HG03469 (cell line): ENCODE data around the gene IGFN1.

Source experiments
- ATAC-seq: cut with Tn5 transposase; IDR thresholded peaks from one replicate; pipeline ENCODE4 v1.9.1; 2021; ENCODE audit warnings: mild to moderate bottlenecking, moderate library complexity, moderate number of reproducible peaks; ENCODE audit not compliant: unreplicated experiment

Gene IGFN1

GRCh38 chr1:201215531-201216357, 25.1 kb downstream of the IGFN1 start:
- ATAC-seq = no peak

GRCh38 chr1:201216395-201217085, 25.9 kb downstream of the IGFN1 start:
- no peak for ATAC-seq

GRCh38 chr1:201217146-201217545, 26.5 kb downstream of the IGFN1 start:
- ATAC-seq = no peak

- ATAC-seq = no peak
Observed at GRCh38 chr1:201217851-201218250, 27.2 kb downstream of the IGFN1 start.

GRCh38 chr1:201218409-201218808, 27.8 kb downstream of the IGFN1 start:
- ATAC-seq = no peak

- no peak for ATAC-seq
Observed at GRCh38 chr1:201219481-201220387, 29.1 kb downstream of the IGFN1 start.

- no peak for ATAC-seq
Observed at GRCh38 chr1:201220388-201220715, 29.7 kb downstream of the IGFN1 start.

DNA sequence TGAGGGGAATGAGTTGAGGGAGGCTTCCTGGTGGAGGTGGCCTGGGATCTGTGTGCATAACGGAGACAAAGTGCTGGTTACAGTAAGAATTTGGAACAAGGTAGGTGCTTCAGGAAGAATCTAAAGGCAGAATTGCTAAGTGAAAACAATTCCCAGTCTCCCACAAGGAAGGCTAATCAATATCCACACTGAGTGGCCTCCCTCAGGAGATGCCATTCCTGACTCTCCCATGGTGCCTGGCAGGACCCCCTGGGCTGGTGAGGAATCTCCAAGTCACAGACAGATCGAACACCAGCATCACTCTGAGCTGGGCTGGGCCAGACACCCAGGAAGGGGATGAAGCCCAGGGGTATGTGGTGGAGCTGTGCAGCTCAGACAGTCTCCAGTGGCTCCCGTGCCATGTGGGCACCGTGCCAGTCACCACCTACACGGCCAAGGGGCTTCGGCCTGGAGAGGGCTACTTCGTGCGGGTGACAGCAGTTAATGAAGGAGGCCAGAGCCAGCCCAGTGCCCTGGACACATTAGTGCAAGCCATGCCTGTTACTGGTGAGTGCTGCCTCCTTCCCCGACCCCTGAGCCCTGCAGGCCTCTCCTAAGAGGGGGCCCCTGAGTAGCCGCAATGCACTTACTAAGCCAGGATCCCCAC, 30.7 kb downstream of the IGFN1 start:
- ATAC-seq = no peak

GRCh38 chr1:201222125-201222524, 31.5 kb downstream of the IGFN1 start:
- no peak for ATAC-seq

DNA sequence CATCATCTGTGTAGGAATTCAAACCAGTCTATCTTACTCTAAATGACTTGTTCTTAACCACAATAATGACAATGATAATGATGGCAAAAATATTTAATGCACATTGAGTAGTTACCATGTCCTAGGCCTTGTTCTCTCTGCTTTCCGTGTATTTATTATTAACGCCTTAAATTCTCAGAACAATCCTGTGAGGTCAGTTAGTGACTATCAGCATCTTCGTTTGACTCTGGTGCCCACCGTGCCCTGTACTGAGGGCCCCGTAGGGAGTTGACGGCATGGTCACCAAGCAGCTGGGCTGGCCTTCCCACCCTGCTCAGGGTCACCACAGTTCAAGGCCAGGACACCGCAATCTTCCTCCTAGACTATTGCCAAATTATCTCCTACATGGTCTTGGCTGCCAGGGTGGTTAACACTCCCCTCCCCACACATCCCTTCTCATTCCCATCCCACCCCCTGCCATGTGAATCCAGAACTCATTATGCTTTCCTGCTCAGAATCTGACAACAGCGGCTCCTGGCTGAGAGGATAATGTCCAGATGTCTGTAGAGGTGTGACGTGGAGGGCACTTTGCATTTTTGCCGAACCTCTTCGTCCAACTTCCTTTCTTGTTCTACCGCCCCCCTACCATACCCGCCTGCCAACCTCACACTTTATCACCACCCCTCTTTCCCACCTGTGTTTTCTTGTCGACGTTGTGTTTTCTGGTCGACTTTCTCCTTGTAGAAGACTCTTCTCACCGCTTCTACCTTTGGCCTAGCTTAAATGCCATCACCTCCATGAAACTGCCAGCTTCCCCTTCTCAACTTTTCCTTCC, 33.4 kb downstream of the IGFN1 start:
- ATAC-seq = no peak

DNA sequence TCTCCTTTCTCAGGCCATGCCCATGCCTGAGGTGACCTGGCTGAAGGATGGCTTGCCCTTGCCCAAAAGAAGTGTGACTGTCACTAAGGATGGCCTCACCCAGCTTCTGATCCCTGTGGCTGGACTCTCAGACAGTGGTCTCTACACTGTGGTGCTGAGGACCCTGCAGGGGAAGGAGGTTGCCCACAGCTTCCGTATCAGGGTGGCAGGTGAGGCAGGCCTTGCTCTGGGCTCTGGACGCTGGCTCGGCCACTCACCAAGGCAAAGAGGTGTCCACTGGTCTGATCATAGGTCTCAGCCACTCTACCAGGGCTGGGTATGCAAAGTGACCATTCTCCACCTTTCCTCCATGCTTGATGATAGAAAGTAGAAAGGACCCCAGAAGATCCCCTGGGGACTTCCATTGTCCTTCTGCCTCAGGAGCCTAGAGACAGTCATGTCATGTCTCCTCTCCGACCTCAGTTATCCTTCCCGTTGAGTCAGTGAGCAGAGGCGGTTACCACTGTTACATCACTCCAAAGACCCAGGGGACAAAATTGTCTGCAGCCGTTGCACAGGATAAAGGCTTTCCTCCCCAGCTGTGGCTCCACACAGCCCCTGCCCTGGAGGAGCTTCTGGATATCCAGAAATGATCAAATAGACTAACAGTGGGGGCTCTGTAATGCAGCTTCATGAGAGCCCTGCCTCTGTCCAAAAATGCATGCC, 34.2 kb downstream of the IGFN1 start:
- ATAC-seq = no peak

DNA sequence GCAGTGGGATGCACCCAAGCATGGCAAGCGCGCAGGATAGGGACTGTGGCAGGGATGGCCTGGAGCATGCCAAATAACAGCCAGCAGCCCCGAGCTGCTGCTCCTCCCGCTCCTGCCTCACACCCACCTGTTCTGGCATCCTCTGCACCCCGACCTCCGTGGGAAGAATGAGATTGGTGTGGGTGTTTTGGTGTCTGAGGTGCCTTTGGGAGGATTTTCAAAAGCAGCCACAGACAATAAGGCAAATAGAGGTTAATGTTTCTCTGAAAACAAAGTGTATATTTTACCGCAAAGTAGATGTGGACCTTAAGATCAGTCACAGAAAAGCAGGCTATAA, 35.5 kb downstream of the IGFN1 start:
- no peak for ATAC-seq

DNA sequence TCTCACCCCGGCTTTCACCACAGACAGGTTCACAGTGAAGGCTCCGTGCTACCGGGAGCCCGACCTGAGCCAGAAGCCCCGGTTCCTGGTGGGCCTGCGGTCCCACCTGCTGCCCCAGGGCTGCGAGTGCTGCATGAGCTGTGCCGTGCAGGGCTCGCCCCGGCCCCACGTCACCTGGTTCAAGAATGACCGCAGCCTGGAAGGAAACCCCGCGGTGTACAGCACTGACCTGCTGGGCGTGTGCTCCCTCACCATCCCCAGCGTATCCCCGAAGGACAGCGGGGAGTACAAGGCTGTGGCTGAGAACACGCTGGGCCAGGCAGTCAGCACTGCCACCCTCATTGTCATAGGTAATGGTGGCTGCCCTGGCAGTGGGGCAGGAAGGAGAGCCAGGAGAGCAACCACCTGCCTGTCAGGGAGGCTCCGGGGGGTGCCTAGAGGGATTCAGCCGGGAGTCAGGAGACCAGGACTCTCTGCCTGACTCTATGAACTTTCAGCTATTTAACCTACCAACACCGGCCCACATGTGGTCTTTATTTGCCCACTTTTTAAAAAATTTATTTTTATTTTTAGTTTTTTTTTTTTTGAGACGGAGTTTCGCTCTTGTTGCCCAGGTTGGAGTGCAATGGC, 36.4 kb downstream of the IGFN1 start:
- no peak for ATAC-seq

GRCh38 chr1:201228011-201228983, 37.7 kb downstream of the IGFN1 start:
- ATAC-seq = no peak

GRCh38 chr1:201229095-201229494, 38.5 kb downstream of the IGFN1 start:
- ATAC-seq = no peak

DNA sequence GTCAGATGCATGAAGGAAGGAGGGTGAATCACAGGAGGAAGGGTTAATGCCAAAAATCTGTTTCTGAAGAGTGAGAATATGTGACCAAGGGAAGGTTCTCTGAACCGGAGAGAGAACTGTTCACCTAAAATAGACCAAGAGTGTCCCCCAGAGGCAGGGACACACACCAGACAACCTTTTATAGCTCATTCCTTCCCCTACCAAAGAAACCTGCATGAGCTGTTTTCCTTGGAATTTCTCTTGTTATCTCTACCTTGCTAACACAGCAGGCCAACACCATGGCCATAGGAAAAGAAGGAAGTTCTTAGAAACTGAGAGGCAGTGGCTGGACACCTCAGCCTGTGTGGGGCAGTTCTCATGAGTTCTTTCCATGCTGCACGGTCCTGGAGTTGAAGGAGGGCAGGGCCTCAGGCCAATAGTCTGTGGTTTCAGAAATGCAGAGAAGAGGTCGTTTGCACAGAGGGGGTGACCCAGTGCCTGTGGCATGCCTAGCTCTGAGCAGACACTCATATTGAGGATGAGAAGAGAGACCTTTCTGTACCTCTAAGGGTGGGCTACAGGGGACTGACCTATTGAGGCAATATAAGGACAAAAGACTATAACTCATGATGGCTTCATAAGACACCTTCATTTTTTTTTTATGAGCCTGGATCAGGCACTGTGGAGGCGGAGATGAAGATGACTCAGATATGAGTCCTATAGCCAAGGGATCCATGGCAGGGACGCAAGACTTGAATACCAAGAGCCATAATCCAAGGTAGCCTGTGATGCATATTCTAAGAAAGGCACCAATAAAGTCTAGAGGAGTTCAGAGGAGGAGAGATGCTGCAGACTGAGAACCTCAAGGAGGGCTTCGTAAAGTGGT, 39.4 kb downstream of the IGFN1 start:
- no peak for ATAC-seq

- no peak for ATAC-seq
Observed at GRCh38 chr1:201230676-201231075, 40.1 kb downstream of the IGFN1 start.
